Muscle of arm (tissue), 12 donors: ENCODE measurements around the gene TTF2. TPM values are rescaled to one million over a fixed set of nuclear protein-coding genes. Genes with fewer than 3 reads are reported as not detected.
"Not testable (repeated sequence)": the region's sequence is repeated elsewhere in the genome, so short reads cannot be mapped to it uniquely, and the experiment has no call there.

ENCODE experiments used
- DNase-seq: peaks from one replicate; pipeline ENCODE4 v3.0.0-alpha.2; 2013
- polyA plus RNA-seq, 12 donors: library from polyadenylated mRNA; unstranded; fragments of 120-200 nt; gene quantifications; one replicate each; pipeline ENCODE4 v1.2.1, GENCODE V29; 2013; ENCODE audit not compliant: insufficient read length in 12 of 12

The TTF2 gene
- polyA plus RNA-seq, 12 donors = 8.8 to 23.4 (median 13.9) TPM; not detected in 1

GRCh38 chr1:117093091-117093534, 33.0 kb downstream of the TTF2 start:
- DNase-seq = peak; percentile 55

GRCh38 chr1:117093870-117094621, 33.9 kb downstream of the TTF2 start:
- no peak for DNase-seq

- no peak for DNase-seq
Observed at GRCh38 chr1:117094841-117095604, 34.9 kb downstream of the TTF2 start.

GRCh38 chr1:117096951-117097408, 36.9 kb downstream of the TTF2 start:
- DNase-seq = no peak

GRCh38 chr1:117097443-117097842, 37.3 kb downstream of the TTF2 start:
- no peak for DNase-seq

GRCh38 chr1:117098287-117098890, 38.3 kb downstream of the TTF2 start:
- DNase-seq = no peak

- DNase-seq = no peak
Observed at GRCh38 chr1:117101334-117101733, 41.2 kb downstream of the TTF2 start.

GRCh38 chr1:117101858-117102257, 41.7 kb downstream of the TTF2 start:
- DNase-seq = not testable (repeated sequence)

GRCh38 chr1:117104986-117105385, 44.9 kb downstream of the TTF2 start:
- no peak for DNase-seq

GRCh38 chr1:117105722-117106121, 45.6 kb downstream of the TTF2 start:
- DNase-seq = no peak

GRCh38 chr1:117106478-117106877, 46.4 kb downstream of the TTF2 start:
- DNase-seq = no peak

GRCh38 chr1:117107364-117107763, 47.2 kb downstream of the TTF2 start:
- no peak for DNase-seq

- DNase-seq = no peak
Observed at GRCh38 chr1:117110774-117111173, 50.6 kb downstream of the TTF2 start.

- no peak for DNase-seq
Observed at GRCh38 chr1:117112047-117112717, 52.1 kb downstream of the TTF2 start.

GRCh38 chr1:117113199-117113598, 53.1 kb downstream of the TTF2 start:
- no peak for DNase-seq

- DNase-seq = no peak
Observed at GRCh38 chr1:117114877-117115276, 54.8 kb downstream of the TTF2 start.

GRCh38 chr1:117116090-117116783, 56.1 kb downstream of the TTF2 start:
- DNase-seq = no peak

- DNase-seq = no peak
Observed at GRCh38 chr1:117116784-117117130, 56.6 kb downstream of the TTF2 start.

GRCh38 chr1:117117697-117118096, 57.6 kb downstream of the TTF2 start:
- DNase-seq = no peak

GRCh38 chr1:117118137-117118536, 58.0 kb downstream of the TTF2 start:
- no peak for DNase-seq

- not testable (repeated sequence) for DNase-seq
Observed at GRCh38 chr1:117119144-117119543, 59.0 kb downstream of the TTF2 start.
